ENCODE results near the gene GSG1L. TPM values are rescaled to one million over a fixed set of nuclear protein-coding genes. Genes with fewer than 3 reads are reported as not detected.

Gene GSG1L
- total and polyA plus RNA-seq, 4 donors, result not detected

- no peak overlapping the region for H3K27ac ChIP-seq (ENCODE audit: low read depth in 1 of 2, low read length in 2 of 2)
- no peaks in the 10 kb centered on the region for H3K4me1 ChIP-seq (ENCODE audit: control insufficient read depth in 4 of 4, insufficient read depth in 4 of 4, low read length in 3 of 4)
- H3K9ac ChIP-seq (ENCODE audit: low read depth in 1 of 2, low read length in 2 of 2), result no peak overlapping the region
- no peak overlapping the region for H3K4me3 ChIP-seq (ENCODE audit: low read depth in 1 of 3, low read length in 3 of 3)
- peaks cover 0 to 2% (median 0%) of the 10 kb centered on the region in 4 donors for H3K27me3 ChIP-seq (ENCODE audit: control insufficient read depth in 4 of 4, insufficient read depth in 4 of 4, low read length in 3 of 4)
- no peak for TF ChIP-seq EGR1 (IDR thresholded peaks at IDR 0.05; ENCODE audit: low read depth in 2 of 2)
- TF ChIP-seq JUND (IDR thresholded peaks at IDR 0.05), result no peak
- no peak for TF ChIP-seq TAF1 (conservative IDR thresholded peaks at IDR 0.05)
- no peak for TF ChIP-seq GABPA (IDR thresholded peaks at IDR 0.05 in 1 of 2, conservative IDR thresholded peaks at IDR 0.05 in 1 of 2)
- WGBS, result 77% methylated on average over 7 of the region's 7 CpGs
- DNase-seq (ENCODE audit: low spot score), result no peak
- no peaks in the 10 kb centered on the region for H3K36me3 ChIP-seq (ENCODE audit: control insufficient read depth in 4 of 4, insufficient read depth in 3 of 4, low read depth in 1 of 4, low read length in 3 of 4)
- H3K9me3 ChIP-seq (ENCODE audit: control insufficient read depth in 4 of 4, low read length in 3 of 4), result no peaks in the 10 kb centered on the region
Observed at GRCh38 chr16:27947696-27948095, 115.8 kb downstream of the GSG1L start.

- Histone ChIP-seq H3K4me1 (ENCODE audit: control insufficient read depth in 4 of 4, insufficient read depth in 4 of 4, low read length in 3 of 4) (no peaks in the 10 kb centered on the region), H3K27me3 (ENCODE audit: control insufficient read depth in 4 of 4, insufficient read depth in 4 of 4, low read length in 3 of 4) (no peaks in the 10 kb centered on the region), H3K36me3 (ENCODE audit: control insufficient read depth in 4 of 4, insufficient read depth in 3 of 4, low read depth in 1 of 4, low read length in 3 of 4) (no peaks in the 10 kb centered on the region), H3K9ac (ENCODE audit: low read depth in 1 of 2, low read length in 2 of 2) (no peak overlapping the region), H3K27ac (ENCODE audit: low read depth in 1 of 2, low read length in 2 of 2) (no peak overlapping the region), H3K9me3 (ENCODE audit: control insufficient read depth in 4 of 4, low read length in 3 of 4) (no peaks in the 10 kb centered on the region), H3K4me3 (ENCODE audit: low read depth in 1 of 3, low read length in 3 of 3) (no peak overlapping the region)
- TF ChIP-seq RXRA (IDR thresholded peaks at IDR 0.05) (no peak), MAX (IDR thresholded peaks at IDR 0.05) (no peak), HNF4G (IDR thresholded peaks at IDR 0.05) (no peak), EGR1 (IDR thresholded peaks at IDR 0.05; ENCODE audit: low read depth in 2 of 2) (no peak), NR2F2 (IDR thresholded peaks at IDR 0.05) (no peak), SP1 (IDR thresholded peaks at IDR 0.05) (no peak), FOXA2 (IDR thresholded peaks at IDR 0.05) (no peak), GABPA (IDR thresholded peaks at IDR 0.05 in 1 of 2, conservative IDR thresholded peaks at IDR 0.05 in 1 of 2) (no peak), HNF4A (conservative IDR thresholded peaks at IDR 0.05) (no peak), FOXA1 (IDR thresholded peaks at IDR 0.05) (no peak), ATF3 (IDR thresholded peaks at IDR 0.05) (no peak)
- WGBS, result 25% methylated on average over 15 of the region's 15 CpGs
- no peak for DNase-seq (ENCODE audit: low spot score)
Observed at GRCh38 chr16:27945233-27945973, 118.1 kb downstream of the GSG1L start.

- Histone ChIP-seq H3K9ac (ENCODE audit: low read depth in 1 of 2, low read length in 2 of 2) (no peak overlapping the region), H3K4me1 (ENCODE audit: control insufficient read depth in 4 of 4, insufficient read depth in 4 of 4, low read length in 3 of 4) (no peaks in the 10 kb centered on the region), H3K4me3 (ENCODE audit: low read depth in 1 of 3, low read length in 3 of 3) (no peak overlapping the region), H3K27ac (ENCODE audit: low read depth in 1 of 2, low read length in 2 of 2) (no peak overlapping the region), H3K9me3 (ENCODE audit: control insufficient read depth in 4 of 4, low read length in 3 of 4) (no peaks in the 10 kb centered on the region), H3K27me3 (ENCODE audit: control insufficient read depth in 4 of 4, insufficient read depth in 4 of 4, low read length in 3 of 4) (no peaks in the 10 kb centered on the region), H3K36me3 (ENCODE audit: control insufficient read depth in 4 of 4, insufficient read depth in 3 of 4, low read depth in 1 of 4, low read length in 3 of 4) (no peaks in the 10 kb centered on the region)
- TF ChIP-seq ATF3 (IDR thresholded peaks at IDR 0.05) (no peak), HNF4G (IDR thresholded peaks at IDR 0.05) (no peak), YY1 (IDR thresholded peaks at IDR 0.05) (no peak), RXRA (IDR thresholded peaks at IDR 0.05) (no peak), RAD21 (IDR thresholded peaks at IDR 0.05) (no peak), EGR1 (IDR thresholded peaks at IDR 0.05; ENCODE audit: low read depth in 2 of 2) (no peak), HNF4A (conservative IDR thresholded peaks at IDR 0.05) (no peak), TAF1 (conservative IDR thresholded peaks at IDR 0.05) (no peak), REST (IDR thresholded peaks at IDR 0.05) (no peak), MAX (IDR thresholded peaks at IDR 0.05) (no peak), NR2F2 (IDR thresholded peaks at IDR 0.05) (no peak), GABPA (IDR thresholded peaks at IDR 0.05 in 1 of 2, conservative IDR thresholded peaks at IDR 0.05 in 1 of 2) (no peak), SP1 (IDR thresholded peaks at IDR 0.05) (no peak), JUND (IDR thresholded peaks at IDR 0.05) (no peak), FOXA1 (IDR thresholded peaks at IDR 0.05) (no peak), ZBTB33 (IDR thresholded peaks at IDR 0.05) (no peak)
- no peak for DNase-seq (ENCODE audit: low spot score)
- 66% methylated on average over 2 of the region's 2 CpGs for WGBS
Observed at GRCh38 chr16:27943766-27944165, 119.7 kb downstream of the GSG1L start.
